Fibroblast of lung (primary cell): ENCODE data around the gene CD52.

Source experiments
- CTCF ChIP-seq, 2 donors: IDR thresholded peaks in 1 of 2; conservative IDR thresholded peaks in 1 of 2; 1 replicate in 1 of 2; 2 replicates in 1 of 2; pipeline ENCODE4 v1.5.1; 2011 to 2012; ENCODE audit warnings: low read length in 2 of 2, control low read depth in 1 of 2, inconsistent platforms in 1 of 2, low read depth in 1 of 2, mild to moderate bottlenecking in 1 of 2
- EZH2 ChIP-seq: IDR thresholded peaks from 2 replicates; pipeline ENCODE4 v1.5.1; 2012; ENCODE audit warnings: low read length, control low read depth, mild to moderate bottlenecking; ENCODE audit errors: missing control alignments

DNA sequence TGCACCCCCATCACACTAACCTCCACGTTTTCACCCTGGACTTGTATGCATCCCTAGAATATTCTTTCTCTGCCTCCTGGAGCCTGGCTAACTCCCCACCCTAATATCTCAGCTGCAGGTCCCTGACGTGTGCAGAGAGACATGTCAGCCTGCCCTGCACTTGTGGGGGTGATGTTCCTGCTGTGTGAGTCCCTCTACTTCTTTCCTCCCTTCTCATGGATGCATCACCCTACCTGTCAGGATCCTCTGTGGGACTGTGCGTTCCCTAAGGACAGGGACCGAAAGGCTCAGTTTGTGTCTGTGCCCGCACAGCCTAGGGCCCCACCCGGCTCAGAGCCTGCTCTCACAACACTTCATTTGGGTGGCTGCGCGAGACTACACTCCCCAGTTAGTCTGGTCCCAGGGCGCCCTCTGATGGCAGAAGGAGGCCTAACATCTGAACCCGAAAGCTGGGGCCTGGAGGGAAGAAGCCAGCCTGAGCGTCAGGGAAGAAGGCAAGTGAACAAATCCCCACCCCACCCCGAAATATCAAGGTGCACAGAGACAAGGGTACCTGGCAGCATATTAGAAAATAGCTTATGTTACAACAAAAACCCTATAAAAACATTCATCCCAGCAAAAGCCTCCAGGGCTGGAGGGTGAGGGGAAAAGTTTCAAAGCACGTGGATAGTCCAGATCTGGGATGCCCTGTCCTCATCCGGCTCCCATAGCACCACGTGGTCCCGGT, 3.7 kb downstream of the CD52 start:
- TF ChIP-seq CTCF (conservative IDR thresholded peaks at IDR 0.05 in 1 of 2, IDR thresholded peaks at IDR 0.05 in 1 of 2; ENCODE audit: low read depth in 1 of 2, low read length in 2 of 2): peak; percentile 82 to 93
- no peak for TF ChIP-seq EZH2
